C4-2B (cell line): ENCODE measurements around the gene UTS2R.

Source experiments
- H3K27ac ChIP-seq: fragments of 450-650 bp; 2 replicates; pipeline ENCODE4 v1.5.1; 2017
- CTCF ChIP-seq: fragments of 450-650 bp; conservative IDR thresholded peaks from 2 replicates; pipeline ENCODE4 v1.5.1; 2017; ENCODE audit warnings: mild to moderate bottlenecking
- ZFX ChIP-seq: fragments of 450-650 bp; IDR thresholded peaks from 2 replicates; pipeline ENCODE4 v1.6.1; 2017

The UTS2R gene

GRCh38 chr17:82351713-82352488 is 19.7 kb upstream of the UTS2R start:
- TF ChIP-seq ZFX (no peak), CTCF (peak; percentile 97)
- H3K27ac ChIP-seq, result no peak overlapping the region

- no peak overlapping the region; the same call in 1 of the 2 replicates for H3K27ac ChIP-seq
- TF ChIP-seq CTCF (no peak), ZFX (no peak)
These were observed 18.1 kb upstream of the UTS2R start for GRCh38 chr17:82353484-82353883.

- no peak for TF ChIP-seq ZFX
- TF ChIP-seq CTCF, result no peak
These were observed 16.7 kb upstream of the UTS2R start for GRCh38 chr17:82354804-82355308.

GRCh38 chr17:82355770-82356427 is 15.7 kb upstream of the UTS2R start:
- H3K27ac ChIP-seq, result peak overlapping the region; percentile 40
- TF ChIP-seq ZFX (no peak), CTCF (no peak)

More at GRCh38 chr17:82354804-82355308, 16.7 kb upstream of the UTS2R start:
- H3K27ac ChIP-seq, result peak overlapping the region; percentile 40

GRCh38 chr17:82356845-82357355 is 14.7 kb upstream of the UTS2R start:
- H3K27ac ChIP-seq, result peak overlapping the region; percentile 40
- no peak for TF ChIP-seq CTCF
- no peak for TF ChIP-seq ZFX

GRCh38 chr17:82357394-82357793 is 14.2 kb upstream of the UTS2R start:
- peak overlapping the region; percentile 40; the same call in 1 of the 2 replicates for H3K27ac ChIP-seq
- TF ChIP-seq CTCF (no peak), ZFX (no peak)
